Measurements from ENCODE around the gene SCGB1D2. TPM values are rescaled to one million over a fixed set of nuclear protein-coding genes. Genes with fewer than 3 reads are reported as not detected.
A peak's percentile ranks its signal among the peaks of the same experiment; 100 is the strongest.

SCGB1D2 gene
- total RNA-seq, 1 experiment from 2014 or later = not detected

DNA sequence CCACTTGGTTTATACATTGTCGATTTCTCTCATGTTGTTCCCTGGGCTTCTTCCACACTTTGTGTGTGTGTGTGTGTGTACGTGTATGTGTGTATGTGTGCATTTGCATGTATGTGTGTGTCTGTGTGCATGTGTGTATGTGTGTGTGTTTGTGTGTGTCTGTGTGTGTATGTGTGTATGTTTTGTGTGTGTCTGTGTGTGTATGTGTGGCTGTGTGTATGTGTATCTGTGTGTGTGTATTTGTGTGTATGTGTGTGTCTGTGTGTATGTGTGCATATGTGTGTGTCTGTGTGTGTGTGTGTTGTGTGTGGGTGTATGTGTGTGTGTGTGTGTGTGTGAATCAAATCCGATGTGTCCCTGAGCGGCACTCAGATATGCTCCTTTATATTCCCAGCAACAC, 4.5 kb upstream of the SCGB1D2 start:
- Histone ChIP-seq H2AFZ (ENCODE audit: low read length) (no peak overlapping the region), H3K36me3 (ENCODE audit: low read depth, low read length) (no peaks in the 10 kb centered on the region), H4K20me1 (ENCODE audit: low read length) (no peaks in the 10 kb centered on the region), H3K4me3 (ENCODE audit: low read length) (no peak overlapping the region), H3F3A (ENCODE audit: low read length, unreplicated experiment) (no peaks in the 10 kb centered on the region), H3K4me1 (ENCODE audit: insufficient read depth, low read length) (peaks cover 10% of the 10 kb centered on the region), H3K9me2 (replicated peaks; ENCODE audit: low read length) (no peaks in the 10 kb centered on the region), H3K9ac (ENCODE audit: low read length) (no peak overlapping the region), H3K4me2 (ENCODE audit: low read length) (no peak overlapping the region), H3K9me3 (ENCODE audit: low read length) (no peaks in the 10 kb centered on the region), H3K27ac (ENCODE audit: low read length) (no peak overlapping the region), H3K27me3 (ENCODE audit: low read length) (peaks cover 33% of the 10 kb centered on the region), H3K79me2 (ENCODE audit: low read length) (no peaks in the 10 kb centered on the region)
- TF ChIP-seq EZH2 (IDR thresholded peaks at IDR 0.05; ENCODE audit: low read length, unreplicated experiment) (no peak), CTCF (conservative IDR thresholded peaks at IDR 0.05; ENCODE audit: low read depth, low read length) (no peak), EZH2phosphoT487 (IDR thresholded peaks at IDR 0.05; ENCODE audit: borderline replicate concordance, low read length) (no peak)
- ChIA-PET POLR2A (ENCODE audit: unreplicated experiment) (no interaction called here), CTCF (no interaction called here)
- BruUV-seq (replicated peaks) = no TSS peak
- no peak for ATAC-seq
- intact Hi-C loops (cut with micrococcal nuclease) = no loop called here
- no peak for DNase-seq

DNA sequence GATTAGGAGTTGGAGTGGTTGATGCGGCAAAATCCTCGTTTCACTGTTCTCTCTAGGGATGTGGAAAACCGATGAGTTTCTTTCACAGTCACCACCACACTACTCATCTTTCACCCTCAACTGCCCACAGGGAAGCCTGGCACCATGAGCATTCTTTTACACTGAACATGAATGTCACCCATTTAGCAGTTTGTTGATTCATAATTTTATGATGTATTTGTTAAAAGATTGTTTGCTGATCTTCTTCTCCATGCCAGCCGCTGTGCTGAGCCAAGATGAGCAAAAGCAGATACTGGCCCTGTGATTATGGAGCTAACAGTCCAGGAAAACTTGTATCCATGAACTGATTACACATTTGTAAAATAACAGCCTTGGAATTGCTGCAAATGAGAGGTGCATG, 3.9 kb upstream of the SCGB1D2 start:
- POLR2A ChIA-PET (ENCODE audit: unreplicated experiment) = no interaction called here
- peaks cover 28% of the 10 kb centered on the region for H3K27me3 ChIP-seq (ENCODE audit: low read length)

GRCh38 chr11:62241095-62241494, 944 bp upstream of the SCGB1D2 start:
- intact Hi-C loops (cut with micrococcal nuclease) = no loop called here
- Histone ChIP-seq H3K79me2 (ENCODE audit: low read length) (no peaks in the 10 kb centered on the region), H3F3A (ENCODE audit: low read length, unreplicated experiment) (no peaks in the 10 kb centered on the region), H4K20me1 (ENCODE audit: low read length) (no peaks in the 10 kb centered on the region), H3K36me3 (ENCODE audit: low read depth, low read length) (no peaks in the 10 kb centered on the region), H3K4me3 (ENCODE audit: low read length) (no peak overlapping the region), H3K9ac (ENCODE audit: low read length) (no peak overlapping the region), H2AFZ (ENCODE audit: low read length) (no peak overlapping the region), H3K9me2 (replicated peaks; ENCODE audit: low read length) (no peaks in the 10 kb centered on the region), H3K4me1 (ENCODE audit: insufficient read depth, low read length) (peaks cover 11% of the 10 kb centered on the region), H3K27me3 (ENCODE audit: low read length) (peaks cover 23% of the 10 kb centered on the region), H3K27ac (ENCODE audit: low read length) (no peak overlapping the region), H3K4me2 (ENCODE audit: low read length) (no peak overlapping the region), H3K9me3 (ENCODE audit: low read length) (no peaks in the 10 kb centered on the region)
- CTCF ChIA-PET = no interaction called here
- no peak for ATAC-seq
- POLR2A ChIA-PET (ENCODE audit: unreplicated experiment) = no interaction called here
- BruUV-seq (replicated peaks) = no TSS peak
- no peak for DNase-seq
- TF ChIP-seq CTCF (conservative IDR thresholded peaks at IDR 0.05; ENCODE audit: low read depth, low read length) (no peak), EZH2phosphoT487 (IDR thresholded peaks at IDR 0.05; ENCODE audit: borderline replicate concordance, low read length) (no peak), EZH2 (IDR thresholded peaks at IDR 0.05; ENCODE audit: low read length, unreplicated experiment) (no peak)

More for the DNA sequence above, 3.9 kb upstream of the SCGB1D2 start:
- H3K9ac ChIP-seq (ENCODE audit: low read length) = no peak overlapping the region
- CTCF ChIA-PET = no interaction called here
- H3K79me2 ChIP-seq (ENCODE audit: low read length) = no peaks in the 10 kb centered on the region
- no TSS peak for BruUV-seq (replicated peaks)
- no peak overlapping the region for H3K4me2 ChIP-seq (ENCODE audit: low read length)
- ATAC-seq (no peak), DNase-seq (peak; percentile 30)
- H3K4me1 ChIP-seq (ENCODE audit: insufficient read depth, low read length) = peaks cover 11% of the 10 kb centered on the region
- H3F3A ChIP-seq (ENCODE audit: low read length, unreplicated experiment) = no peaks in the 10 kb centered on the region
- no peaks in the 10 kb centered on the region for H4K20me1 ChIP-seq (ENCODE audit: low read length)
- no peaks in the 10 kb centered on the region for H3K9me2 ChIP-seq (replicated peaks; ENCODE audit: low read length)
- no peak for TF ChIP-seq CTCF (conservative IDR thresholded peaks at IDR 0.05; ENCODE audit: low read depth, low read length)
- no peak for TF ChIP-seq EZH2phosphoT487 (IDR thresholded peaks at IDR 0.05; ENCODE audit: borderline replicate concordance, low read length)
- no peak for TF ChIP-seq EZH2 (IDR thresholded peaks at IDR 0.05; ENCODE audit: low read length, unreplicated experiment)
- intact Hi-C loops (cut with micrococcal nuclease) = no loop called here
- H3K9me3 ChIP-seq (ENCODE audit: low read length) = no peaks in the 10 kb centered on the region
- H3K36me3 ChIP-seq (ENCODE audit: low read depth, low read length) = no peaks in the 10 kb centered on the region
- no peak overlapping the region for H3K27ac ChIP-seq (ENCODE audit: low read length)
- no peak overlapping the region for H3K4me3 ChIP-seq (ENCODE audit: low read length)
- no peak overlapping the region for H2AFZ ChIP-seq (ENCODE audit: low read length)
